Left ventricle myocardium inferior (tissue), 1 donor: ENCODE measurements around the gene TEKT5. TPM values are rescaled to one million over a fixed set of nuclear protein-coding genes. Genes with fewer than 3 reads are reported as not detected.

Experiments used
- DNase-seq: peaks from one replicate; pipeline ENCODE4 v3.0.0-alpha.2; 2020
- H3K27ac ChIP-seq: fragments of 200-600 bp; replicated peaks from 2 replicates; pipeline ENCODE4 v1.8.0; 2021
- H3K27me3 ChIP-seq: fragments of 200-600 bp; 2 replicates; pipeline ENCODE4 v1.8.0; 2021; ENCODE audit warnings: low read depth
- H3K36me3 ChIP-seq: fragments of 200-600 bp; 2 replicates; pipeline ENCODE4 v1.8.0; 2021
- H3K4me1 ChIP-seq: fragments of 200-600 bp; 2 replicates; pipeline ENCODE4 v1.8.0; 2021
- H3K4me3 ChIP-seq: fragments of 200-600 bp; 2 replicates; pipeline ENCODE4 v1.8.0; 2021; ENCODE audit warnings: mild to moderate bottlenecking, moderate library complexity
- H3K9me3 ChIP-seq: fragments of 200-600 bp; replicated peaks from 2 replicates; pipeline ENCODE4 v1.8.0; 2021
- intact Hi-C: fragments of 100-400 bp; cut with micrococcal nuclease; formaldehyde crosslinking; loops from one replicate; pipeline ENCODE4 v1.11.0; 2022
- total RNA-seq: library from RNA; stranded (reverse); fragmentation: NEBNext Ultra II Directional; extraction: Animal tissue kit (Norgen Biotek cat#: 25700); gene quantifications from one replicate; pipeline ENCODE4 v1.2.1, GENCODE V29; 2021
- TF ChIP-seq, protein P1 (sequence below): fragments of 200-600 bp; IDR thresholded peaks from 2 replicates; pipeline ENCODE4 v1.8.0; 2021; ENCODE audit warnings: antibody characterized with exemption, mild to moderate bottlenecking, borderline replicate concordance
- donor health status: DM: no; HTN: yes; CAD: no; lungs with severe emphysema.

TEKT5 gene
- total RNA-seq, 1 donor from 2014 or later: not detected

DNA sequence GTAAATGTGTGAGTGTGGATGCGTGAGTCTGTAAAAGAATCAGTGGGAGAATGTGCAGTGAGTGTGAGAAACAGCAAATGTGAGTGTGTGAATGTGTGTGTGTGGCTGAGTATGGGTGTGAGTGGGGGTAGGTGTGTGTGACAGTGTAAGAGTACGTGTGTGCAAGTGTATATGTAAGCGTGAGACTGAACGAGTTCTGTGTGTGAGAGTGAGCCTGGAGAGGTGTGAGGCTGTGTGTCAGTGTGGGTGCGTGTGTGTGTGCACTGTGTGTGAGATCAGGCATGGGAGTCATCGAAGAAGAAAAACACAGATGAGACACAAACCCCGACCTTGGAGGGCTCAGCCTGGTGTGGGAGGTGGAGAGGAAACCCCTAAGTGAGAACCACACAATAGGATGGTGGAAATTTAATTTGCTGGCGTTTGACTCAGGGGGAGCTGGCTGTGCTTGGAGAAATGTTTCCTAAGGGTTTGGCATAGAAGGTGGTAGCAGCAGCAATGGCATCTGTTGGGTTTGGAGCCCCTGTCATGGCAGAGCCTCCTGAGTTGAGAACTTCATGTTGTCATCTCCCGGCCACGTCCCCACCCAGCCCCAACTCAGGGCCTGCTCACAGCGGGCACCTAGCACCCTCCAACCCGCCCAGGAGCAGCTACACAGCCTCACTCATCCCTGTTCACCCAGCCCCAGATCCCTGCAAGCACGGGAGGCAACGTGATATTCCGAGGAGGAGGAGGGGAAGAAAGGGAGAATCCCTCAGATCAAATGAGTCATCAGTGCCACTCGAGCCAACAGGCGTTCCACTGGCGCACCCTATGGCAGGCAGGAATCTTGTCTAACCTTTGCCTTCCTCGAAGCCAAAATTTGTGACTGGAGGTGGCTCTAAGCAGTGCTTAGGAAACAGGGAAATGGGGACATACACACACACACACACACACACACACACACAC lies 34.6 kb upstream of the TEKT5 start:
- TF ChIP-seq, protein P1, sequence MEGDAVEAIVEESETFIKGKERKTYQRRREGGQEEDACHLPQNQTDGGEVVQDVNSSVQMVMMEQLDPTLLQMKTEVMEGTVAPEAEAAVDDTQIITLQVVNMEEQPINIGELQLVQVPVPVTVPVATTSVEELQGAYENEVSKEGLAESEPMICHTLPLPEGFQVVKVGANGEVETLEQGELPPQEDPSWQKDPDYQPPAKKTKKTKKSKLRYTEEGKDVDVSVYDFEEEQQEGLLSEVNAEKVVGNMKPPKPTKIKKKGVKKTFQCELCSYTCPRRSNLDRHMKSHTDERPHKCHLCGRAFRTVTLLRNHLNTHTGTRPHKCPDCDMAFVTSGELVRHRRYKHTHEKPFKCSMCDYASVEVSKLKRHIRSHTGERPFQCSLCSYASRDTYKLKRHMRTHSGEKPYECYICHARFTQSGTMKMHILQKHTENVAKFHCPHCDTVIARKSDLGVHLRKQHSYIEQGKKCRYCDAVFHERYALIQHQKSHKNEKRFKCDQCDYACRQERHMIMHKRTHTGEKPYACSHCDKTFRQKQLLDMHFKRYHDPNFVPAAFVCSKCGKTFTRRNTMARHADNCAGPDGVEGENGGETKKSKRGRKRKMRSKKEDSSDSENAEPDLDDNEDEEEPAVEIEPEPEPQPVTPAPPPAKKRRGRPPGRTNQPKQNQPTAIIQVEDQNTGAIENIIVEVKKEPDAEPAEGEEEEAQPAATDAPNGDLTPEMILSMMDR: no peak
- no peak overlapping the region for H3K27ac ChIP-seq
- peaks cover 7% of the 10 kb centered on the region for H3K9me3 ChIP-seq
- intact Hi-C loops: no loop called here
- no peak for DNase-seq
- H3K36me3 ChIP-seq: no peaks in the 10 kb centered on the region
- H3K27me3 ChIP-seq: no peaks in the 10 kb centered on the region
- peaks cover 4% of the 10 kb centered on the region for H3K4me1 ChIP-seq
- no peak overlapping the region for H3K4me3 ChIP-seq

DNA sequence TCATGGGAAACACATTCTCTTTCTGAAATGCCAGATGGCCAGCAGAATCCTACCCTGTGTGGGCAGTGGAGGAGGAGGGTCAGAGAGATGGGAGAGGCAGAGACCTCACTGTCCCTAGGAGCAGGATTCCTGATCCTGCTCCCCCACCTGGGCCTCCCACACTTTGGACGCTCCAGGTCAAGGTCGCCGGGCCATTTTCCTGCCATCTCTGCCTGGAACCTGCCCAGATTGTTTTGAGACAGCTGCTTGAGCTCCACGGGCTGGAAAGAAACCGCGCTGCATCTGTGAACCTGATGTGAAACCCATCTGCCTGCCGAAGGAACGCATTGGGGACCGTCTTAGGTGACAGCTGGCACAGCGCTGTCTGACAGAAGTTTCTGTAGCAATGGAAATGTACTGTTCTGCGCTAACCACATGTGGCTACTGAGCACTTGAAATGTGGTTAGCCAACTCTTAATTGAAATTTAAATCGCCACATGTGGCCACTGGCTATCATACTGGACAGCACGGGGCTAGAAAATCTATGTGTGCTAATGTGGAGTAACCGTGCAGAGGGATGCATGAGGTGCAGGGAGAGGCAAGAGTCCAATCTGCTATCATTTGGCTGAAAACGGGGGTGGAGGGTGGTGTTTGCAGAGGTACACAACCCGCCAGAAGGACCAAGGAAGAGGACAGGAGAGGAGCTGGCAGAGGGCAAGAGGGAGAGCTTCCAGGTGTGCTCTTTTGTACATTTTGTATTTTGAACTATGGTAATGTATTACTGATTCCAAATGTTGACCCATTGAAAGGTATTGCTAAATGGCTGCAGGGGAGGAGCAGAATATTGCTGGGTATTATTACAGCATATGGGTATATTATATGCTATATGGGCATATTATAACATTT lies 33.5 kb upstream of the TEKT5 start:
- no peak for DNase-seq
- Histone ChIP-seq H3K4me3 (no peak overlapping the region), H3K27me3 (no peaks in the 10 kb centered on the region), H3K36me3 (no peaks in the 10 kb centered on the region), H3K4me1 (peaks cover 4% of the 10 kb centered on the region), H3K9me3 (peaks cover 2% of the 10 kb centered on the region), H3K27ac (no peak overlapping the region)
- TF ChIP-seq, protein P1: no peak
- intact Hi-C loops: no loop called here

DNA sequence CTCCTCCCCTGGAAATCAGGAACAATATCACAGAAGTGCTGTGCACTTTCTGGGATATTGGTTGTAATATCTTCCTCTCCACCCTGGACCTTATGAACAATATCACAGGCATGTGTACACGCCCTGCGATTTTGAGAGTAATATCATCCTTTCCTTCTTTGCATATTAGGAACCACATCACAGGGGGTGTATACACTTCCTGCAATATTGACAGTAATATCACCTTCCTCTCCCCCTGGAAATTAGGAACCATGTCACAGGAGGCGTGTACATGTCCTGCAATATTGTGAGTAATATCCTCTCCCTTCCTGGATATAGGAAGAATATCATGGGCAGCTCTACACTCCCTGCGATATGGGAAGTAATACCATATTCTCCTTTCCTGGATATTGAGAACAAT lies 14.2 kb upstream of the TEKT5 start:
- intact Hi-C loops: no loop called here
- no peak overlapping the region for H3K4me3 ChIP-seq
- H3K4me1 ChIP-seq: no peaks in the 10 kb centered on the region
- no peaks in the 10 kb centered on the region for H3K9me3 ChIP-seq
- peaks cover 11% of the 10 kb centered on the region for H3K27me3 ChIP-seq
- TF ChIP-seq, protein P1: no peak
- no peaks in the 10 kb centered on the region for H3K36me3 ChIP-seq
- H3K27ac ChIP-seq: no peak overlapping the region
- DNase-seq: no peak

DNA sequence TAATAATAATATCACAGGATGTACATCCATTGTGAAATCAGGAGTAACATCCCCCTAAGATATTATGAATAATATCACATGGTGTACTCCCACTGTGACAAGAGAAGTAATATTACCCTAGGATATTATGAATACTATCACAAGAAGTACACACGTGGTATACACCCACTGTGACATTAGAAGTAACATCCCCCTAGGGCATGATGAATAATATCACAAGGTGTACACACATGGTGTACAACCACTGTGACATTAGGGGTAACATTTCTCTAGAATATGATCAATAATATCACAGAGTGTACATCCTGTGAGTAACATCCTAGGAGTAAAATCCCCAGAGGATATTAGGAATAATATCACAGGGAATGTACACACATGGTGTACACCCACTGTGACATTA lies 5.0 kb upstream of the TEKT5 start:
- intact Hi-C loops: no loop called here
- Histone ChIP-seq H3K27ac (no peak overlapping the region), H3K36me3 (no peaks in the 10 kb centered on the region), H3K9me3 (no peaks in the 10 kb centered on the region), H3K4me3 (no peak overlapping the region), H3K4me1 (no peaks in the 10 kb centered on the region), H3K27me3 (no peaks in the 10 kb centered on the region)
- TF ChIP-seq, protein P1: no peak
- DNase-seq: no peak

DNA sequence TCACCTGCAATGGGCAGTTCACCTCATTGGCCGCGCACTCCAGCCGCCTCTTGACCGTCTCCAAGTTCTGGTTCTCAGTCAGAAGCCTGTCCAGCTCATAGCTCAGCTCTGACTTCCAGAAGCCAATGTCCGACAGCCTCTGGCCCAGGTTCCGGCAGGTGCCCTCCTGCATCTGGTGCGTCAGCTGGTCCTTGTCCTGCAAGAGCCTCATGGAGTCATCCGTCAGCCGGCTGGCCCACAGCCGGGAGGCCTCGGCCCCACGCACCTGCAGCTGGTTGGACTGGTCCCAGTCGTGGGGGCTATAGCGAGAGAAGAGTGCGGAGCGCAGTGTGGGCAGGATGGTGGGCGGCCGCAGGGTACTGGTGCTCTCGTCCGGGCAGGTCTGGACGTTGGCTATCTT lies 424 bp downstream of the TEKT5 start:
- TF ChIP-seq, protein P1: no peak
- Histone ChIP-seq H3K9me3 (no peaks in the 10 kb centered on the region), H3K4me1 (no peaks in the 10 kb centered on the region), H3K27ac (no peak overlapping the region), H3K4me3 (no peak overlapping the region), H3K27me3 (no peaks in the 10 kb centered on the region), H3K36me3 (no peaks in the 10 kb centered on the region)
- intact Hi-C loops: no loop called here
- no peak for DNase-seq
